SK-N-MC (cell line): ENCODE results near the gene CD46.
"Not testable (repeated sequence)": the region's sequence is repeated elsewhere in the genome, so short reads cannot be mapped to it uniquely, and the experiment has no call there.

Source experiments
- DNase-seq: peaks from one replicate; pipeline ENCODE4 v3.0.0-alpha.2; 2011; ENCODE audit warnings: low read depth, low spot score
- H3K27ac ChIP-seq: fragments of 200-600 bp; sonication (generic); 2 replicates; pipeline ENCODE4 v1.5.1; 2016; ENCODE audit warnings: mixed run types
- H3K36me3 ChIP-seq: fragments of 200-600 bp; sonication (generic); 2 replicates; pipeline ENCODE4 v1.6.1; 2017; ENCODE audit warnings: antibody characterized with exemption, low read length, mixed read lengths; ENCODE audit not compliant: insufficient read depth
- H3K4me3 ChIP-seq: fragments of 200-600 bp; sonication (generic); 2 replicates; pipeline ENCODE4 v1.5.1; 2016
- H3K9ac ChIP-seq: fragments of 200-600 bp; sonication (generic); 2 replicates; pipeline ENCODE4 v1.8.0; 2017; ENCODE audit warnings: mixed run types, mixed read lengths; ENCODE audit not compliant: insufficient read length
- H3K9me3 ChIP-seq: fragments of 200-600 bp; sonication (generic); 2 replicates; pipeline ENCODE4 v1.6.1; 2017; ENCODE audit warnings: low read depth, mild to moderate bottlenecking, antibody characterized with exemption, low read length, moderate library complexity, mixed read lengths
- EZH2 ChIP-seq: fragments of 200-600 bp; sonication (generic); IDR thresholded peaks from one replicate; pipeline ENCODE4 v1.6.1; 2017; ENCODE audit warnings: antibody characterized with exemption
- FOXP2 ChIP-seq: optimal IDR thresholded peaks from 2 replicates; pipeline ENCODE3; 2011; ENCODE audit warnings: mild to moderate bottlenecking, moderate library complexity; ENCODE audit not compliant: insufficient read depth; ENCODE audit errors: extremely low read length, control extremely low read depth
- POLR2AphosphoS5 ChIP-seq: IDR thresholded peaks from 2 replicates; pipeline ENCODE4 v1.6.1; 2012; ENCODE audit warnings: mild to moderate bottlenecking, low read depth, low read length, borderline replicate concordance

Gene CD46

GRCh38 chr1:207750631-207751305 lies 1.1 kb upstream of the CD46 start:
- H3K27ac ChIP-seq = peak overlapping the region; percentile 71
- TF ChIP-seq FOXP2 (no peak), EZH2 (no peak), POLR2AphosphoS5 (no peak)
- no peaks in the 10 kb centered on the region for H3K9me3 ChIP-seq
- H3K4me3 ChIP-seq = peak overlapping the region; percentile 99
- peak overlapping the region; percentile 83 for H3K9ac ChIP-seq
- no peak for DNase-seq
- no peaks in the 10 kb centered on the region; the same call in 1 of the 2 replicates for H3K36me3 ChIP-seq

- H3K9me3 ChIP-seq, DNase-seq, H3K36me3 ChIP-seq: not testable (repeated sequence)
- H3K27ac ChIP-seq = peak overlapping the region; percentile 71
- peak overlapping the region; percentile 99 for H3K4me3 ChIP-seq
- H3K9ac ChIP-seq = peak overlapping the region; percentile 83
These were observed 428 bp upstream of the CD46 start for GRCh38 chr1:207751463-207751789.

GRCh38 chr1:207752456-207752998 lies 673 bp downstream of the CD46 start:
- peak overlapping the region; percentile 90 for H3K9ac ChIP-seq
- peaks cover 9% of the 10 kb centered on the region for H3K36me3 ChIP-seq
- TF ChIP-seq POLR2AphosphoS5 (no peak), FOXP2 (no peak), EZH2 (no peak)
- peak overlapping the region; percentile 34; the same call in 1 of the 2 replicates for H3K27ac ChIP-seq
- DNase-seq = no peak
- H3K9me3 ChIP-seq = no peaks in the 10 kb centered on the region
- peak overlapping the region; percentile 99 for H3K4me3 ChIP-seq

DNA sequence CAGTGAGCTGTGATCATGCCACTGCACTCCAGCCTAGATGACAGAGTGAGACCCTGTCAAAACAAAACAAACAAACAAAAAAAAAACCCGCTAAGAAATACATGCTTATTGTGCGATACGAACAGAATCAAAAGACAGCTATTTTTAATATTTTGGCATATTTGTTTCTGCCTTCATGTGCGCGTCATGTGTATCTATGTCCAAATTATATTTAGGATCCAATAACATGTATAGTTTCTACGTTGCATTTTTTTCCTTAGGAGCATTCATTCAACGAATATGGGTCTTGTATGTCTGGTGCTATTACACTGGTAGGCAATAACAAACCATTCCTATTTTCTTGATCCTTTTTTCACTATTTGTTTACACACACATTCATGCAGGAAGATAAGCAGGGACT lies 1.8 kb downstream of the CD46 start:
- no peak for DNase-seq
- Histone ChIP-seq H3K4me3 (peak overlapping the region; percentile 99), H3K9me3 (no peaks in the 10 kb centered on the region), H3K27ac (no peak overlapping the region), H3K36me3 (peaks cover 20% of the 10 kb centered on the region), H3K9ac (peak overlapping the region; percentile 90)
- TF ChIP-seq FOXP2 = no peak
- no peak for TF ChIP-seq EZH2
- TF ChIP-seq POLR2AphosphoS5 = no peak

GRCh38 chr1:207754011-207754410 lies 2.2 kb downstream of the CD46 start:
- no peak for TF ChIP-seq FOXP2
- H3K36me3 ChIP-seq = peaks cover 24% of the 10 kb centered on the region
- peak overlapping the region; percentile 99 for H3K4me3 ChIP-seq
- no peak overlapping the region for H3K27ac ChIP-seq
- H3K9me3 ChIP-seq = no peaks in the 10 kb centered on the region
- no peak for DNase-seq
- H3K9ac ChIP-seq = peak overlapping the region; percentile 90

DNA sequence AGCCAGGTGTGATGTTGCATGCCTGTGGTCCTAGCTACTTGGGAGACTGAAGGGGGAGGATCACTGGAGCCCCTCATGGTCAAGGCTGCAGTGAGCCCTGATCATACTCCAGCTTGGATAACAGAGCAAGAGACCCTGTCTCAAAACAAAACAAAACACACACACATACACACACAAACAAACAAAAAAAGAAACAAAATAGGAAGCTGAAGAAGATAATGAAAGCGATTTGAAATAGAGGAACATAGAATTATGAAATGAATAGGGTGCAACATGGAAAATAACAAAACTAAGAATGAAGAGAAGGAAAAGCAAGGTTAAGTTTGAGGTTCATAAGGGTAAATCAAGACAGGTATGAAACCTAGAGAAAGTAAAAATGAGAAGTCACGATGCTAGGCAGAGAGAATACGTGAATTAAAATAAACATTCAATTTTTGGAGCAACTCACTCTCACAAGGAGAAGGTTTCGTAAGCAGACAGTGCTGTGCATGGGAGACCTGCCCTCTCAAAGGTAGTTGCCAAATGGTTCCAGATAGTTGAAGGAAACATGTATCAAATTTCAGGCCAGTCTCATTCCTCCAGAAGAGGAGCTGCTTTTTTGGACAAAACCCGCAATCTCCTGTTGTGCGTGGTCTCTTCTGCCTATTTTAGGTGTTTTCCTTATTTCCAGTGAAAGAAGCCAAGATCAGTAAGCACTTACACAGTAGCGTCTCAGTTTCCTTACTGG lies 3.3 kb downstream of the CD46 start:
- no peak overlapping the region for H3K4me3 ChIP-seq
- TF ChIP-seq EZH2 (no peak), POLR2AphosphoS5 (no peak), FOXP2 (no peak)
- H3K27ac ChIP-seq = no peak overlapping the region
- H3K9me3 ChIP-seq = no peaks in the 10 kb centered on the region
- peaks cover 35% of the 10 kb centered on the region for H3K36me3 ChIP-seq
- DNase-seq = no peak
- H3K9ac ChIP-seq = no peak overlapping the region

DNA sequence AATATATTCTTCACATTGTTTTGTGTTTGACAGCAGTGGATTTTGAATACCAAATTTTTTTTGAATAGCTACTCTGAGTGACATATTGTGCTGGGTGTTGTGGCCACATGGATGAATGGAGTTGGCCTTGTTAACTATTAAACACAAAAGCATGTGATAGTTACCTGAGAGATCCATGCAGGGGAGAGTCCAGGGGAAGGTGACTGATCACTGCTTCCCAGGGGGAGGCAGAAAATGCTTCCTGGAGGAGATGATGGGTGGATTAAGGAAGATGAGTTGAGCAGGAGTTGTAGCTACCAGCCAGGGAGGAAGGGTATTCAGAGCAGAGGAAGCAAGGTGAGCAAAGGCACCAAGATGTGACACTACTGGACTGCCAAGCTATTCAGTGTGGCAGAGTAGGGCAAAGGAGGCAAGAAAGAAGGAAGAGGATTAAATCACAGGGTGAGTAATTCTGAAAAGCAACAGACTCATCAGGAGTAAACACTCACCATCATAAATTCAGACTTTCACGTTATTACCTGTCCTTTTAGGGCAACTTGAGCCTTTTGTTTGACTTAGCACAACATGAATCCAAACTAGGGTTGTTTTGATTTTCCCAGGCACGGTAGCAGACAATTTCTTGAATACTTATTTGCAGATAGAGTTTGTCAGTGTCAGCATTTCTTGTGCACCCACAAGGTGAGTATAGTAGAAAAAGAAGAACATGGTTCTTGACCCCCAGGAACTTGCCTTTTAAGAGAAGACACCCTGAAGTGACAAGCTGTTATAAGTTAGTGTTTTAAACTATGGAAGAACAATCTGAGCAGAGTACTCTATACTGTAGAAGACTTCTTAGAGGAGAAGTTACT lies 4.2 kb downstream of the CD46 start:
- no peaks in the 10 kb centered on the region for H3K9me3 ChIP-seq
- no peak for DNase-seq

DNA sequence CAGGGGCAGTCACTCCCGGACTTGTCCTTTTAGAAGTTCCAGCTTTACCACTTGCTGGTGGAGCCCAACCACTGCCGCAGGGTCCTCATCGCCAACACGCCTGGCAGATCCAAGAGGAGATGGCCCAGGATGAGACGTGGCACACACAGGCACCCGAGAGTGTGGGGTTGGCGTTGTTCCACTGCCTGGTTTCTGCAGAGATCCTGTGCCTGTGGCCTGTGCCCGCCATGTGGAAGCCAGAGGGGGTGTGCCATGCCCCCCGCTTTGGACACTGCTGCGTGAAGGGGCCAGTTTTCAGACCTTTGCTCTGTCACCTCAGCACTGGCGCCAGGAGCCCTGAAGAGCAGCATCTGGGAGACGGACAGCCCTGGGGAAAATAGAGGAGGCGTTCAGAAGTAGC lies 10.8 kb downstream of the CD46 start:
- Histone ChIP-seq H3K4me3 (no peak overlapping the region), H3K9ac (no peak overlapping the region), H3K9me3 (peaks cover 17% of the 10 kb centered on the region), H3K36me3 (peaks cover 95% of the 10 kb centered on the region), H3K27ac (no peak overlapping the region)
- no peak for DNase-seq
- TF ChIP-seq EZH2 (no peak), POLR2AphosphoS5 (no peak), FOXP2 (no peak)

More for the DNA sequence above, 4.2 kb downstream of the CD46 start:
- H3K36me3 ChIP-seq = peaks cover 44% of the 10 kb centered on the region
- H3K9ac ChIP-seq = no peak overlapping the region
- TF ChIP-seq FOXP2 = no peak
- TF ChIP-seq EZH2 = no peak
- TF ChIP-seq POLR2AphosphoS5 = no peak
- no peak overlapping the region for H3K27ac ChIP-seq
- no peak overlapping the region for H3K4me3 ChIP-seq
